Tibial nerve (tissue), 4 donors: ENCODE measurements around the gene ABCG1. TPM values are rescaled to one million over a fixed set of nuclear protein-coding genes. Genes with fewer than 3 reads are reported as not detected.

Experiments used
- DNase-seq, 2 donors: peaks; one replicate each; pipeline ENCODE4 v3.0.0-alpha.2; 2019; ENCODE audit warnings: low spot score in 2 of 2
- H3K27ac ChIP-seq, 4 donors: fragments of 200-600 bp; sonication (generic) in 3 of 4; one replicate each; pipeline ENCODE4 v1.5.1; 2017 to 2019; ENCODE audit warnings: mild to moderate bottlenecking in 1 of 4
- H3K27me3 ChIP-seq, 2 donors: fragments of 200-600 bp; sonication (generic) in 1 of 2; one replicate each; pipeline versions ENCODE4 v1.5.1 to v1.6.0; 2017 to 2019
- H3K36me3 ChIP-seq, 3 donors: fragments of 200-600 bp; sonication (generic); one replicate each; pipeline ENCODE4 v1.5.1; 2018 to 2019
- H3K4me1 ChIP-seq, 4 donors: fragments of 200-600 bp; sonication (generic) in 3 of 4; one replicate each; pipeline ENCODE4 v1.5.1; 2017 to 2019
- H3K4me3 ChIP-seq, 4 donors: fragments of 200-600 bp; sonication (generic) in 3 of 4; one replicate each; pipeline ENCODE4 v1.5.1; 2017 to 2019; ENCODE audit warnings: mild to moderate bottlenecking in 1 of 4, moderate library complexity in 1 of 4
- H3K9me3 ChIP-seq, 4 donors: fragments of 200-600 bp; sonication (generic) in 3 of 4; one replicate each; pipeline ENCODE4 v1.5.1; 2017 to 2019
- CTCF ChIP-seq, 5 experiments: fragments of 200-600 bp in 3 of 5; fragments of 450-650 bp in 2 of 5; sonication (generic) in 3 of 5; IDR thresholded peaks; one replicate each; pipeline ENCODE4 v1.5.1; 2016 to 2019; ENCODE audit warnings: antibody characterized with exemption in 5 of 5, mild to moderate bottlenecking in 3 of 5, moderate library complexity in 2 of 5
- EP300 ChIP-seq, 2 donors: sonication (generic); formaldehyde crosslinking; IDR thresholded peaks; one replicate each; pipeline ENCODE4 v1.6.1; 2017; ENCODE audit warnings: antibody characterized with exemption in 2 of 2, mild to moderate bottlenecking in 1 of 2
- POLR2A ChIP-seq, 2 donors: fragments of 450-650 bp; IDR thresholded peaks; one replicate each; pipeline ENCODE4 v1.6.1; 2017; ENCODE audit warnings: antibody characterized with exemption in 2 of 2, mild to moderate bottlenecking in 2 of 2, moderate library complexity in 2 of 2
- WGBS, 2 donors: methylation state at CpG; one replicate each; pipeline ENCODE4 v1.1.5; 2018; 5-methylcytosine and 5-hydroxymethylcytosine counted together
- total RNA-seq, 4 donors: library from RNA; depleted of rRNA; stranded (reverse); fragments of >200 nt; gene quantifications; one replicate each; pipeline ENCODE4 v1.1.0, GENCODE V29; 2016

ABCG1 gene
- total RNA-seq, 4 donors from 2014 or later: 10.5 to 32.8 (median 18.6) TPM

GRCh38 chr21:42282715-42283114, 63.8 kb downstream of the ABCG1 start:
- Histone ChIP-seq H3K27me3 (no peaks in the 10 kb centered on the region), H3K4me3 (no peak overlapping the region), H3K36me3 (peaks cover 0 to 46% (median 0%) of the 10 kb centered on the region in 3 donors), H3K4me1 (no peaks in the 10 kb centered on the region), H3K27ac (no peak overlapping the region), H3K9me3 (no peaks in the 10 kb centered on the region)
- no peak for DNase-seq
- TF ChIP-seq CTCF (IDR thresholded peaks at IDR 0.05) (no peak), EP300 (IDR thresholded peaks at IDR 0.05) (no peak), POLR2A (IDR thresholded peaks at IDR 0.05) (no peak)
- 91 to 99% methylated on average over 11 of the region's 12 CpGs for WGBS, 2 donors

- Histone ChIP-seq H3K27me3 (no peaks in the 10 kb centered on the region), H3K27ac (no peak overlapping the region), H3K9me3 (peaks cover 0 to 4% (median 0%) of the 10 kb centered on the region in 4 donors), H3K4me3 (no peak overlapping the region), H3K4me1 (no peaks in the 10 kb centered on the region), H3K36me3 (peaks cover 0 to 67% (median 0%) of the 10 kb centered on the region in 3 donors)
- 81 to 83% methylated on average over 13 of the region's 13 CpGs for WGBS, 2 donors
- TF ChIP-seq CTCF (IDR thresholded peaks at IDR 0.05): no peak
- no peak for TF ChIP-seq EP300 (IDR thresholded peaks at IDR 0.05)
- no peak for TF ChIP-seq POLR2A (IDR thresholded peaks at IDR 0.05)
- no peak for DNase-seq
Measured at GRCh38 chr21:42285569-42286245, 66.8 kb downstream of the ABCG1 start.

- no peak overlapping the region for H3K4me3 ChIP-seq
- H3K27me3 ChIP-seq: no peaks in the 10 kb centered on the region
- DNase-seq: no peak
- no peaks in the 10 kb centered on the region for H3K4me1 ChIP-seq
- WGBS, 2 donors: 81 to 82% methylated on average over 12 of the region's 12 CpGs
- TF ChIP-seq POLR2A (IDR thresholded peaks at IDR 0.05) (no peak), EP300 (IDR thresholded peaks at IDR 0.05) (no peak), CTCF (IDR thresholded peaks at IDR 0.05) (no peak)
- peaks cover 0 to 4% (median 0%) of the 10 kb centered on the region in 4 donors for H3K9me3 ChIP-seq
- H3K36me3 ChIP-seq: peaks cover 0 to 70% (median 0%) of the 10 kb centered on the region in 3 donors
- H3K27ac ChIP-seq: no peak overlapping the region
Measured at GRCh38 chr21:42286416-42286815, 67.5 kb downstream of the ABCG1 start.

GRCh38 chr21:42287193-42288083, 68.5 kb downstream of the ABCG1 start:
- H3K36me3 ChIP-seq: peaks cover 0 to 70% (median 0%) of the 10 kb centered on the region in 3 donors
- WGBS, 2 donors: 88 to 89% methylated on average over 36 of the region's 36 CpGs

More at GRCh38 chr21:42287193-42288083, 68.5 kb downstream of the ABCG1 start:
- no peaks in the 10 kb centered on the region for H3K27me3 ChIP-seq
- H3K9me3 ChIP-seq: peaks cover 0 to 4% (median 0%) of the 10 kb centered on the region in 4 donors
- DNase-seq: no peak
- no peak overlapping the region for H3K4me3 ChIP-seq
- no peak for TF ChIP-seq CTCF (IDR thresholded peaks at IDR 0.05)
- TF ChIP-seq POLR2A (IDR thresholded peaks at IDR 0.05): no peak
- TF ChIP-seq EP300 (IDR thresholded peaks at IDR 0.05): no peak
- no peaks in the 10 kb centered on the region for H3K4me1 ChIP-seq
- no peak overlapping the region for H3K27ac ChIP-seq
